NT2/D1 (cell line): ENCODE measurements around the gene HOXB3.

Experiments used
- SUZ12 ChIP-seq: IDR thresholded peaks from 2 replicates; pipeline ENCODE4 v1.6.1; 2011; ENCODE audit not compliant: insufficient read length, insufficient read depth; ENCODE audit errors: extremely low read depth
- YY1 ChIP-seq: IDR thresholded peaks from 2 replicates; pipeline ENCODE4 v1.6.1; 2011; ENCODE audit not compliant: insufficient read length, insufficient read depth
- ZNF274 ChIP-seq: IDR thresholded peaks from 2 replicates; pipeline ENCODE4 v1.6.1; 2011; ENCODE audit warnings: mild to moderate bottlenecking, low read depth, low read length

GRCh38 chr17:48579471-48579759 is 10.6 kb downstream of the HOXB3 start:
- TF ChIP-seq SUZ12 (no peak), YY1 (no peak), ZNF274 (no peak)
